Adipose tissue (tissue), 3 donors: ENCODE measurements around the gene LRP5. TPM values are rescaled to one million over a fixed set of nuclear protein-coding genes. Genes with fewer than 3 reads are reported as not detected.
"Not testable (repeated sequence)": the region's sequence is repeated elsewhere in the genome, so short reads cannot be mapped to it uniquely, and the experiment has no call there.

ENCODE experiments used
- H3K27ac ChIP-seq: one replicate; pipeline ENCODE4 v1.5.1; 2013; ENCODE audit warnings: low read depth, low read length
- WGBS, 3 donors: extraction: QIAGEN DNeasy Blood & Tissue Kit; methylation state at CpG; one replicate each; pipeline ENCODE4 v1.1.7; 2013; 5-methylcytosine and 5-hydroxymethylcytosine counted together
- polyA plus RNA-seq, 3 donors: library from polyadenylated mRNA; stranded (reverse); fragments of 200-250 nt; gene quantifications; one replicate each; pipeline ENCODE4 v1.2.3, GENCODE V29; 2013
- donor health status: healthy with polysubstance abuse.
- donor health status: Bipolar disorder and iron deficiency.
- donor health status: healthy.

The LRP5 gene
- polyA plus RNA-seq, 3 donors: 26.0 to 50.1 (median 33.6) TPM

GRCh38 chr11:68457898-68458249 is 145.5 kb downstream of the LRP5 start:
- 82 to 88% (median 84%) methylated on average over 7 of the region's 7 CpGs for WGBS, 3 donors
- H3K27ac ChIP-seq: no peak overlapping the region

GRCh38 chr11:68458340-68458739 is 145.9 kb downstream of the LRP5 start:
- not testable (repeated sequence) for H3K27ac ChIP-seq
- WGBS, 3 donors: 47 to 91% (median 80%) methylated on average over 6 of the region's 6 CpGs

- 2 to 6% (median 4%) methylated on average over 53 to 56 of the region's 56 CpGs for WGBS, 3 donors
- no peak overlapping the region for H3K27ac ChIP-seq
Observed at GRCh38 chr11:68459886-68460740, 147.7 kb downstream of the LRP5 start.

GRCh38 chr11:68460741-68461574 is 148.6 kb downstream of the LRP5 start, which contains the start of gene PPP6R3:
PPP6R3 (plus strand) TSS chr11:68460752; CDS start chr11:68537665, 76,913 bp downstream.
- peak within 1 kb of the TSS; percentile 49 for H3K27ac ChIP-seq
- 0 to 1% (median 0%) methylated on average over 43 to 92 of the region's 92 CpGs for WGBS, 3 donors

GRCh38 chr11:68461575-68461917 is 149.2 kb downstream of the LRP5 start:
- no peak overlapping the region for H3K27ac ChIP-seq
- 0 to 2% (median 2%) methylated on average over 12 of the region's 12 CpGs for WGBS, 3 donors

GRCh38 chr11:68463714-68464113 is 151.3 kb downstream of the LRP5 start:
- WGBS, 3 donors: 65 to 100% (median 75%) methylated on average over 1 of the region's 1 CpG
- H3K27ac ChIP-seq: no peak overlapping the region

GRCh38 chr11:68467201-68467834 is 154.9 kb downstream of the LRP5 start:
- WGBS, 3 donors: 72 to 77% (median 73%) methylated on average over 8 of the region's 8 CpGs
- H3K27ac ChIP-seq: no peak overlapping the region

- no peak overlapping the region for H3K27ac ChIP-seq
- WGBS, 3 donors: 56 to 59% (median 57%) methylated on average over 3 of the region's 3 CpGs
Observed at GRCh38 chr11:68468217-68468828, 155.9 kb downstream of the LRP5 start.

GRCh38 chr11:68469122-68469521 is 156.7 kb downstream of the LRP5 start:
- no peak overlapping the region for H3K27ac ChIP-seq
- 10 to 35% (median 34%) methylated on average over 2 of the region's 2 CpGs for WGBS, 3 donors

- H3K27ac ChIP-seq: no peak overlapping the region
- WGBS, 3 donors: 50 to 58% (median 54%) methylated on average over 1 of the region's 1 CpG
Observed at GRCh38 chr11:68469642-68470041, 157.3 kb downstream of the LRP5 start.

- no peak overlapping the region for H3K27ac ChIP-seq
- WGBS, 3 donors: 82 to 98% (median 88%) methylated on average over 4 of the region's 4 CpGs
Observed at GRCh38 chr11:68470304-68470811, 158.0 kb downstream of the LRP5 start.

GRCh38 chr11:68471360-68472340 is 159.3 kb downstream of the LRP5 start:
- H3K27ac ChIP-seq: no peak overlapping the region
- 72 to 81% (median 74%) methylated on average over 17 of the region's 17 CpGs for whole genome bisulfite sequencing, 3 donors

GRCh38 chr11:68472778-68473177 is 160.4 kb downstream of the LRP5 start:
- 95 to 98% (median 97%) methylated on average over 2 of the region's 2 CpGs for WGBS, 3 donors
- no peak overlapping the region for H3K27ac ChIP-seq

GRCh38 chr11:68473693-68474092 is 161.3 kb downstream of the LRP5 start:
- 81 to 97% (median 86%) methylated on average over 1 of the region's 1 CpG for WGBS, 3 donors
- no peak overlapping the region for H3K27ac ChIP-seq

- H3K27ac ChIP-seq: not testable (repeated sequence)
- WGBS, 3 donors: 94 to 97% (median 96%) methylated on average over 21 to 31 of the region's 34 CpGs
Observed at GRCh38 chr11:68475626-68476025, 163.2 kb downstream of the LRP5 start.

GRCh38 chr11:68479390-68479789 is 167.0 kb downstream of the LRP5 start:
- no peak overlapping the region for H3K27ac ChIP-seq

GRCh38 chr11:68480193-68480592 is 167.8 kb downstream of the LRP5 start:
- H3K27ac ChIP-seq: no peak overlapping the region
- WGBS, 3 donors: 63 to 72% (median 63%) methylated on average over 2 of the region's 2 CpGs

More at GRCh38 chr11:68479390-68479789, 167.0 kb downstream of the LRP5 start:
- WGBS, 3 donors: 79 to 82% (median 80%) methylated on average over 3 of the region's 3 CpGs
